Upper lobe of left lung (tissue), 4 donors: ENCODE measurements around the gene HGF.
"Not testable (repeated sequence)": the region's sequence is repeated elsewhere in the genome, so short reads cannot be mapped to it uniquely, and the experiment has no call there.

Experiments
- POLR2AphosphoS5 ChIP-seq, 2 donors: sonication (generic); formaldehyde crosslinking; IDR thresholded peaks; one replicate each; pipeline ENCODE4 v1.5.1; 2017; ENCODE audit warnings: antibody characterized with exemption in 2 of 2
- TF ChIP-seq, protein P1 (sequence below), 6 experiments: fragments of 450-650 bp in 4 of 6; fragments of 200-600 bp in 2 of 6; sonication (generic) in 2 of 6; IDR thresholded peaks; one replicate each; pipeline ENCODE4 v1.5.1; 2016 to 2019; ENCODE audit warnings: antibody characterized with exemption in 6 of 6

DNA sequence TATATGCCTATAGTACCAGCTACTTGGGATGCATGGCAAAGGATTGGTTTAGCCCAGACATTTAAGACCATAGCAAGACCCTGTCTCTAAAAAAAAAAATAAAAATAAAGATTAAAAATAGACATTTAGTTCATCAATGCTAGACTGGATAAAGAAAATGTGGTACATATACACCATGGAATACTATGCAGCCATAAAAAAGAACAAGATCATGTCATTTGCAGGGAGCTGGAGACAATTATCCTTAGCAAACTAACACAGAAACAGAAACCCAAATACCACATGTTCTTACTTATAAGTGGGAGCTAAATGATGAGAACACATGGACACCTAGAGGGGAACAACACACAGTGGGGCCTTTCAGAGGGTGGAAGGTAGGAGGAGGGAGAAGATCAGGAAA lies 38.5 kb upstream of the HGF start:
- TF ChIP-seq, protein P1, sequence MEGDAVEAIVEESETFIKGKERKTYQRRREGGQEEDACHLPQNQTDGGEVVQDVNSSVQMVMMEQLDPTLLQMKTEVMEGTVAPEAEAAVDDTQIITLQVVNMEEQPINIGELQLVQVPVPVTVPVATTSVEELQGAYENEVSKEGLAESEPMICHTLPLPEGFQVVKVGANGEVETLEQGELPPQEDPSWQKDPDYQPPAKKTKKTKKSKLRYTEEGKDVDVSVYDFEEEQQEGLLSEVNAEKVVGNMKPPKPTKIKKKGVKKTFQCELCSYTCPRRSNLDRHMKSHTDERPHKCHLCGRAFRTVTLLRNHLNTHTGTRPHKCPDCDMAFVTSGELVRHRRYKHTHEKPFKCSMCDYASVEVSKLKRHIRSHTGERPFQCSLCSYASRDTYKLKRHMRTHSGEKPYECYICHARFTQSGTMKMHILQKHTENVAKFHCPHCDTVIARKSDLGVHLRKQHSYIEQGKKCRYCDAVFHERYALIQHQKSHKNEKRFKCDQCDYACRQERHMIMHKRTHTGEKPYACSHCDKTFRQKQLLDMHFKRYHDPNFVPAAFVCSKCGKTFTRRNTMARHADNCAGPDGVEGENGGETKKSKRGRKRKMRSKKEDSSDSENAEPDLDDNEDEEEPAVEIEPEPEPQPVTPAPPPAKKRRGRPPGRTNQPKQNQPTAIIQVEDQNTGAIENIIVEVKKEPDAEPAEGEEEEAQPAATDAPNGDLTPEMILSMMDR (IDR thresholded peaks at IDR 0.05), result not testable (repeated sequence)
- not testable (repeated sequence) for TF ChIP-seq POLR2AphosphoS5 (IDR thresholded peaks at IDR 0.05)
